HepG2 (cell line): ENCODE results near the gene CCDC148. TPM values are rescaled to one million over a fixed set of nuclear protein-coding genes. Genes with fewer than 3 reads are reported as not detected.
A peak's percentile ranks its signal among the peaks of the same experiment; 100 is the strongest.

Source experiments
- ARNTL ChIP-seq: sonication (generic); formaldehyde crosslinking; IDR thresholded peaks from 2 replicates; pipeline ENCODE4 v1.4.0; 2020; ENCODE audit warnings: mild to moderate bottlenecking, missing genetic modification reagents
- BHLHE40 ChIP-seq: IDR thresholded peaks from 2 replicates; pipeline ENCODE4 v1.6.1; 2011; ENCODE audit warnings: low read length, improper control_type of control experiment
- CEBPG ChIP-seq: IDR thresholded peaks from 2 replicates; pipeline ENCODE4 v1.6.1; 2016
- HNF4G ChIP-seq, 2 experiments: sonication (generic) in 1 of 2; formaldehyde crosslinking in 1 of 2; IDR thresholded peaks; 2 replicates each; pipeline versions ENCODE4 v1.4.0 to v1.6.1; 2011 to 2020; ENCODE audit warnings: borderline replicate concordance in 2 of 2, low read depth in 2 of 2, mild to moderate bottlenecking in 2 of 2, low read length in 1 of 2, missing genetic modification reagents in 1 of 2, moderate library complexity in 1 of 2
- HNRNPH1 ChIP-seq: fragments of 200-400 bp; formaldehyde crosslinking; optimal IDR thresholded peaks from 2 replicates; pipeline ENCODE3; 2017; ENCODE audit warnings: mild to moderate bottlenecking, low read depth, low read length
- HOXA7 ChIP-seq: sonication (generic); formaldehyde crosslinking; IDR thresholded peaks from 2 replicates; pipeline ENCODE4 v1.8.1; 2022; ENCODE audit warnings: mild to moderate bottlenecking, missing genetic modification reagents, moderate library complexity
- JARID2 ChIP-seq: sonication (generic); formaldehyde crosslinking; IDR thresholded peaks from 2 replicates; pipeline ENCODE4 v1.8.1; 2023; ENCODE audit warnings: missing genetic modification reagents, inconsistent platforms; ENCODE audit not compliant: insufficient replicate concordance
- JUN ChIP-seq: sonication (generic); formaldehyde crosslinking; IDR thresholded peaks from 2 replicates; pipeline ENCODE4 v1.4.0; 2020; ENCODE audit warnings: mild to moderate bottlenecking, missing genetic modification reagents
- MED8 ChIP-seq: sonication (generic); formaldehyde crosslinking; IDR thresholded peaks from 2 replicates; pipeline ENCODE4 v1.8.1; 2023; ENCODE audit warnings: mild to moderate bottlenecking, missing genetic modification reagents; ENCODE audit not compliant: insufficient replicate concordance
- NKX3-1 ChIP-seq: sonication (generic); formaldehyde crosslinking; IDR thresholded peaks from 2 replicates; pipeline ENCODE4 v1.5.0; 2020; ENCODE audit warnings: missing genetic modification reagents
- RCOR2 ChIP-seq: IDR thresholded peaks from 2 replicates; pipeline ENCODE4 v1.6.1; 2016; ENCODE audit warnings: missing biosample characterization, missing genetic modification reagents
- TBP ChIP-seq: sonication (generic); formaldehyde crosslinking; IDR thresholded peaks from 2 replicates; pipeline ENCODE4 v1.5.0; 2020; ENCODE audit warnings: missing genetic modification reagents
- TCF7 ChIP-seq: sonication (generic); IDR thresholded peaks from 2 replicates; pipeline ENCODE4 v1.6.1; 2016; ENCODE audit warnings: antibody characterized with exemption, low read depth
- XRCC5 ChIP-seq: fragments of 200-400 bp; formaldehyde crosslinking; optimal IDR thresholded peaks from 2 replicates; pipeline ENCODE3; 2017; ENCODE audit warnings: mild to moderate bottlenecking, low read length
- ZNF20 ChIP-seq: sonication (generic); formaldehyde crosslinking; IDR thresholded peaks from 2 replicates; pipeline ENCODE4 v1.4.0; 2020; ENCODE audit warnings: mild to moderate bottlenecking, moderate library complexity, missing genetic modification reagents
- ZNF205 ChIP-seq: IDR thresholded peaks from 2 replicates; pipeline ENCODE4 v1.6.1; 2018; ENCODE audit warnings: missing biosample characterization, missing genetic modification reagents
- ZNF292 ChIP-seq: sonication (generic); formaldehyde crosslinking; IDR thresholded peaks from 2 replicates; pipeline ENCODE4 v1.8.1; 2022; ENCODE audit warnings: mild to moderate bottlenecking, low read depth, missing genetic modification reagents, borderline replicate concordance
- ZNF432 ChIP-seq: sonication (generic); formaldehyde crosslinking; IDR thresholded peaks from 2 replicates; pipeline ENCODE4 v1.5.0; 2020; ENCODE audit warnings: missing genetic modification reagents, mild to moderate bottlenecking, borderline replicate concordance
- ZNF563 ChIP-seq: sonication (generic); formaldehyde crosslinking; IDR thresholded peaks from 2 replicates; pipeline ENCODE4 v1.8.0; 2022; ENCODE audit warnings: mild to moderate bottlenecking, moderate library complexity, missing genetic modification reagents
- polyA plus RNA-seq, 8 experiments: library from polyadenylated mRNA; depleted of rRNA in 3 of 8; stranded (reverse) in 7 of 8; unstranded in 1 of 8; fragments of >200 nt; fragmentation: Illumina TruSeq in 4 of 8; extraction: Trizol in 4 of 8; gene quantifications; 2 replicates each; pipeline versions ENCODE4 v1.2.1 to v1.2.3, GENCODE V29; 2011 to 2016; ENCODE audit warnings: low read depth in 4 of 8, missing spikeins in 1 of 8, mixed read lengths in 1 of 8; ENCODE audit not compliant: insufficient read depth in 1 of 8
- total RNA-seq, 5 experiments: library from RNA; depleted of rRNA; stranded (reverse); fragments of >200 nt; fragmentation: Illumina TruSeq; extraction: Trizol; gene quantifications; 2 replicates each; pipeline ENCODE4 v1.2.3, GENCODE V29; 2016; ENCODE audit warnings: low read depth in 1 of 5
- TF ChIP-seq, protein P1 (sequence below): sonication (generic); formaldehyde crosslinking; IDR thresholded peaks from 2 replicates; pipeline ENCODE4 v1.5.1; 2020; ENCODE audit warnings: mild to moderate bottlenecking, missing genetic modification reagents
- TF ChIP-seq, protein P2 (sequence below): sonication (generic); formaldehyde crosslinking; IDR thresholded peaks from 2 replicates; pipeline ENCODE4 v1.4.0; 2020; ENCODE audit warnings: missing genetic modification reagents
- TF ChIP-seq, protein P3 (sequence below), 2 experiments: IDR thresholded peaks; 2 replicates each; pipeline ENCODE4 v1.6.1; 2011 to 2012; ENCODE audit warnings: low read length in 2 of 2, borderline replicate concordance in 1 of 2, low read depth in 1 of 2, mild to moderate bottlenecking in 1 of 2, moderate library complexity in 1 of 2

The CCDC148 gene
- total and polyA plus RNA-seq, 2 of the 13 experiments (the other 11 are each of a cell fraction or from before 2014, with no cell fraction given): 0.30 to 0.49 TPM

DNA sequence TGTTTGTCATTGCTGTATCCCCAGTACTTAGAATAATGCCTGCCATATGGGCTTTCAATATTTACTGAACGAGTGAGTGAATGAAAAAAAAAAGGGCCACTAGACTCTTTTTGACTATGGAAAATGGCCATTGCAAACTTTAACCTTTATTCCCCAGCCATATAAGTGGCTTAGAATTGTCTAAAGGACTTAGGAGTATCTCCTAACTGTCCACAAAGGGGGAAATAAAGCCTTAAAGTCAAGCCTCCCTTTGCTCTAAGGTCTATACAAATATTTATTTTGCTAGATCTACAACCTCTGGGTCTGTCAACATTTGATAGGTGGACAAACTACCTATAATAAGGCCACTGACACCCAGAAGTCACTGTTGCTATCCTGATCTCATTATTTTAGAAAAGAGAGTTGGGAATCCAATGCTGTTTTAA, 329.2 kb downstream of the CCDC148 start (continued):
- TF ChIP-seq, protein P1, sequence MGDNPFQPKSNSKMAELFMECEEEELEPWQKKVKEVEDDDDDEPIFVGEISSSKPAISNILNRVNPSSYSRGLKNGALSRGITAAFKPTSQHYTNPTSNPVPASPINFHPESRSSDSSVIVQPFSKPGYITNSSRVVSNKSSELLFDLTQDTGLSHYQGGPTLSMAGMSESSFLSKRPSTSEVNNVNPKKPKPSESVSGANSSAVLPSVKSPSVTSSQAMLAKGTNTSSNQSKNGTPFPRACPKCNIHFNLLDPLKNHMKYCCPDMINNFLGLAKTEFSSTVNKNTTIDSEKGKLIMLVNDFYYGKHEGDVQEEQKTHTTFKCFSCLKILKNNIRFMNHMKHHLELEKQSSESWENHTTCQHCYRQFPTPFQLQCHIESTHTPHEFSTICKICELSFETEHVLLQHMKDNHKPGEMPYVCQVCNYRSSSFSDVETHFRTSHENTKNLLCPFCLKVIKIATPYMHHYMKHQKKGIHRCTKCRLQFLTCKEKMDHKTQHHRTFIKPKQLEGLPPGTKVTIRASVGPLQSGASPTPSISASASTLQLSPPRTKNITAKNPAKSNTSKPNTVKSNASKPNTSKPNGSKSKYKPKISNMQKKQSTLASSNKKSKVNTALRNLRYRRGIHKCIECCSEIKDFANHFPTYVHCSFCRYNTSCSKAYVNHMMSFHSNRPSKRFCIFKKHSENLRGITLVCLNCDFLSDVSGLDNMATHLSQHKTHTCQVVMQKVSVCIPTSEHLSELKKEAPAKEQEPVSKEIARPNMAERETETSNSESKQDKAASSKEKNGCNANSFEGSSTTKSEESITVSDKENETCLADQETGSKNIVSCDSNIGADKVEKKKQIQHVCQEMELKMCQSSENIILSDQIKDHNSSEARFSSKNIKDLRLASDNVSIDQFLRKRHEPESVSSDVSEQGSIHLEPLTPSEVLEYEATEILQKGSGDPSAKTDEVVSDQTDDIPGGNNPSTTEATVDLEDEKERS (CRISPR knock-in tag): peak; percentile 77; the same call in 1 of the 2 replicates
- no peak for TF ChIP-seq ZNF205 (CRISPR knock-in tag)
- TF ChIP-seq NKX3-1 (CRISPR knock-in tag): no peak
- no peak for TF ChIP-seq XRCC5
- no peak for TF ChIP-seq JARID2 (CRISPR knock-in tag)
- no peak for TF ChIP-seq TBP (CRISPR knock-in tag)
- TF ChIP-seq ZNF292 (CRISPR knock-in tag): no peak
- TF ChIP-seq ARNTL: no peak
- no peak for TF ChIP-seq HOXA7
- TF ChIP-seq ZNF563: no peak
- TF ChIP-seq MED8 (CRISPR knock-in tag): no peak
- no peak for TF ChIP-seq ZNF20 (CRISPR knock-in tag)
- peak; percentile 58; the same call in 1 of the 2 replicates for TF ChIP-seq TCF7
- no peak; the same call in 1 of the 2 replicates for TF ChIP-seq RCOR2 (CRISPR knock-in tag)
- no peak for TF ChIP-seq CEBPG (CRISPR knock-in tag)
- TF ChIP-seq, protein P2, sequence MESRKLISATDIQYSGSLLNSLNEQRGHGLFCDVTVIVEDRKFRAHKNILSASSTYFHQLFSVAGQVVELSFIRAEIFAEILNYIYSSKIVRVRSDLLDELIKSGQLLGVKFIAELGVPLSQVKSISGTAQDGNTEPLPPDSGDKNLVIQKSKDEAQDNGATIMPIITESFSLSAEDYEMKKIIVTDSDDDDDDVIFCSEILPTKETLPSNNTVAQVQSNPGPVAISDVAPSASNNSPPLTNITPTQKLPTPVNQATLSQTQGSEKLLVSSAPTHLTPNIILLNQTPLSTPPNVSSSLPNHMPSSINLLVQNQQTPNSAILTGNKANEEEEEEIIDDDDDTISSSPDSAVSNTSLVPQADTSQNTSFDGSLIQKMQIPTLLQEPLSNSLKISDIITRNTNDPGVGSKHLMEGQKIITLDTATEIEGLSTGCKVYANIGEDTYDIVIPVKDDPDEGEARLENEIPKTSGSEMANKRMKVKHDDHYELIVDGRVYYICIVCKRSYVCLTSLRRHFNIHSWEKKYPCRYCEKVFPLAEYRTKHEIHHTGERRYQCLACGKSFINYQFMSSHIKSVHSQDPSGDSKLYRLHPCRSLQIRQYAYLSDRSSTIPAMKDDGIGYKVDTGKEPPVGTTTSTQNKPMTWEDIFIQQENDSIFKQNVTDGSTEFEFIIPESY (CRISPR knock-in tag): no peak
- TF ChIP-seq BHLHE40: no peak
- TF ChIP-seq, protein P3, sequence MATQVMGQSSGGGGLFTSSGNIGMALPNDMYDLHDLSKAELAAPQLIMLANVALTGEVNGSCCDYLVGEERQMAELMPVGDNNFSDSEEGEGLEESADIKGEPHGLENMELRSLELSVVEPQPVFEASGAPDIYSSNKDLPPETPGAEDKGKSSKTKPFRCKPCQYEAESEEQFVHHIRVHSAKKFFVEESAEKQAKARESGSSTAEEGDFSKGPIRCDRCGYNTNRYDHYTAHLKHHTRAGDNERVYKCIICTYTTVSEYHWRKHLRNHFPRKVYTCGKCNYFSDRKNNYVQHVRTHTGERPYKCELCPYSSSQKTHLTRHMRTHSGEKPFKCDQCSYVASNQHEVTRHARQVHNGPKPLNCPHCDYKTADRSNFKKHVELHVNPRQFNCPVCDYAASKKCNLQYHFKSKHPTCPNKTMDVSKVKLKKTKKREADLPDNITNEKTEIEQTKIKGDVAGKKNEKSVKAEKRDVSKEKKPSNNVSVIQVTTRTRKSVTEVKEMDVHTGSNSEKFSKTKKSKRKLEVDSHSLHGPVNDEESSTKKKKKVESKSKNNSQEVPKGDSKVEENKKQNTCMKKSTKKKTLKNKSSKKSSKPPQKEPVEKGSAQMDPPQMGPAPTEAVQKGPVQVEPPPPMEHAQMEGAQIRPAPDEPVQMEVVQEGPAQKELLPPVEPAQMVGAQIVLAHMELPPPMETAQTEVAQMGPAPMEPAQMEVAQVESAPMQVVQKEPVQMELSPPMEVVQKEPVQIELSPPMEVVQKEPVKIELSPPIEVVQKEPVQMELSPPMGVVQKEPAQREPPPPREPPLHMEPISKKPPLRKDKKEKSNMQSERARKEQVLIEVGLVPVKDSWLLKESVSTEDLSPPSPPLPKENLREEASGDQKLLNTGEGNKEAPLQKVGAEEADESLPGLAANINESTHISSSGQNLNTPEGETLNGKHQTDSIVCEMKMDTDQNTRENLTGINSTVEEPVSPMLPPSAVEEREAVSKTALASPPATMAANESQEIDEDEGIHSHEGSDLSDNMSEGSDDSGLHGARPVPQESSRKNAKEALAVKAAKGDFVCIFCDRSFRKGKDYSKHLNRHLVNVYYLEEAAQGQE (IDR thresholded peaks at IDR 0.05; ENCODE audit: borderline replicate concordance in 1 of 2, low read depth in 1 of 2, low read length in 2 of 2): 0 out of 4 replicates have a peak, but pooled peaks of 1 of the 2 experiments have one; percentile 16
- peak; percentile 50 for TF ChIP-seq HNF4G (IDR thresholded peaks at IDR 0.05; ENCODE audit: borderline replicate concordance, low read depth, low read length)
- TF ChIP-seq HNF4G (CRISPR knock-in tag; IDR thresholded peaks at IDR 0.05; ENCODE audit: borderline replicate concordance, low read depth): no peak
- no peak for TF ChIP-seq ZNF432 (CRISPR knock-in tag)
- TF ChIP-seq HNRNPH1: no peak
- no peak for TF ChIP-seq JUN (CRISPR knock-in tag)
